ENCODE data around the gene EFTUD2. TPM values are rescaled to one million over a fixed set of nuclear protein-coding genes. Genes with fewer than 3 reads are reported as not detected.
"Not testable (repeated sequence)": the region's sequence is repeated elsewhere in the genome, so short reads cannot be mapped to it uniquely, and the experiment has no call there.

EFTUD2 gene
- 100 to 1,000 TPM in 1 of 4 donors, 10 to 100 TPM in 3; 62.5 to 131 (median 75.0) TPM for total RNA-seq

DNA sequence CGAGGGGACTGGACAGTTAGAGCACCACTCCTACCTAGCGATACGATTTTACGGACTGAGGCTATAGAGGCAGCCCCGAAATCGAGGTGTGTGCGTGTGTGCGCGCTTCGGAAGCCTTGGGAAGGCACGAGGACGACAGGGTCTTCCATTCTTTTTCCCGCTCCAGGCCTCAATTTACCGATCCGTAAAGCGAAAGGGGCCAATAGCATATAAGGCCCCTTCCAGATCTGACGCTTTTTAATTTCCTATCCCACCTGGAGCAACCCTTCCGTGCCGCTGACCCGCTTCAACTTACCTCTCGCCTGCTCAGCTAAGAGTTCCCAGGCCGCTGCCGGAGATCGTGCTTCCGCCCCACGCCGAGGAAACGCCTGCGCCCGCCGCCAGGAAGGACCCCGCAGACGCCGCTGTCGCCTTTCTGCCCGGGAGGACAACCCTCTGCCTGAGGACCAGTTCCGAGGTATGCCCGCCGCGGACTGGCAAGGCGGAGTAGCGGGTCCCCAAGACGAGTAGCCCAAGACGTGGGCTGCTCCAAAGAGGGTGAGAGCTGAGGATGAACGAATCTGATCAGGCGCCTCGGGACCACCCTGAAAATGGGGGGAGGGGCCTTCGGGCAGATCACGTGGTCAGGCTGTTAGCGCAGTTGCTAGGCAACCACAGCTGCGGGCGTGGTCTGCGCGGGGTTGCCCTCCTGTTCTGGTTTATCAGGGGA, at the start of gene EFTUD2:
Gene EFTUD2 (minus strand): TSS at position 372 of the 709 bp plus-strand sequence. CDS start 4,924 bp downstream, outside the sequence.
- DNase-seq (ENCODE audit: low spot score): peak; percentile 93
- peak; percentile 87 for ATAC-seq (ENCODE audit: low FRiP score)
- TF ChIP-seq, protein P1, sequence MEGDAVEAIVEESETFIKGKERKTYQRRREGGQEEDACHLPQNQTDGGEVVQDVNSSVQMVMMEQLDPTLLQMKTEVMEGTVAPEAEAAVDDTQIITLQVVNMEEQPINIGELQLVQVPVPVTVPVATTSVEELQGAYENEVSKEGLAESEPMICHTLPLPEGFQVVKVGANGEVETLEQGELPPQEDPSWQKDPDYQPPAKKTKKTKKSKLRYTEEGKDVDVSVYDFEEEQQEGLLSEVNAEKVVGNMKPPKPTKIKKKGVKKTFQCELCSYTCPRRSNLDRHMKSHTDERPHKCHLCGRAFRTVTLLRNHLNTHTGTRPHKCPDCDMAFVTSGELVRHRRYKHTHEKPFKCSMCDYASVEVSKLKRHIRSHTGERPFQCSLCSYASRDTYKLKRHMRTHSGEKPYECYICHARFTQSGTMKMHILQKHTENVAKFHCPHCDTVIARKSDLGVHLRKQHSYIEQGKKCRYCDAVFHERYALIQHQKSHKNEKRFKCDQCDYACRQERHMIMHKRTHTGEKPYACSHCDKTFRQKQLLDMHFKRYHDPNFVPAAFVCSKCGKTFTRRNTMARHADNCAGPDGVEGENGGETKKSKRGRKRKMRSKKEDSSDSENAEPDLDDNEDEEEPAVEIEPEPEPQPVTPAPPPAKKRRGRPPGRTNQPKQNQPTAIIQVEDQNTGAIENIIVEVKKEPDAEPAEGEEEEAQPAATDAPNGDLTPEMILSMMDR (IDR thresholded peaks at IDR 0.05): no peak

DNA sequence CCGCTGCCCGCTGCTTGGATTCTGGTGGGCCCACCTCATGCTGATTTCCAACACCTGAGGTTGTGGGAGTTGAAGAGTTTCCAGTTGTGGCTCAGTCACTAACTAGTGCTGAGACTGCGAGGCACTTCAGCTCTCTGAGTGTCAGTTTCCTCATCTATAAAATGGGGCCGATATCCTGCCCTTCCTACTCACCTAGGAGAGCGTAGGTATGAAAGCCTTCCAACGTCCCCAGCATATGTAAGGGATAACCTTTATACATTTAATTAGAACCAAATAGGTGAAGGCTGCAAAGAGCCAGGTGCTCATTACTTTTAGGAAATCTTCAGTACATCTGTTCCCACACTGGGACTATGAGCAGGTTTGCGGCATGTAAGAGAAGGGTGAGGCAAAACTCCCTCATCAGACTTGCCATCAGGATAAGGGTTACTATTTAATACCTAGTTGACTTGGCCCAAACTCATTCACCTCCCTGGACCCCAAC, 49.1 kb upstream of the EFTUD2 start:
- ATAC-seq (ENCODE audit: low FRiP score) (no peak), DNase-seq (ENCODE audit: low spot score) (no peak)
- TF ChIP-seq, protein P1 (IDR thresholded peaks at IDR 0.05): no peak

DNA sequence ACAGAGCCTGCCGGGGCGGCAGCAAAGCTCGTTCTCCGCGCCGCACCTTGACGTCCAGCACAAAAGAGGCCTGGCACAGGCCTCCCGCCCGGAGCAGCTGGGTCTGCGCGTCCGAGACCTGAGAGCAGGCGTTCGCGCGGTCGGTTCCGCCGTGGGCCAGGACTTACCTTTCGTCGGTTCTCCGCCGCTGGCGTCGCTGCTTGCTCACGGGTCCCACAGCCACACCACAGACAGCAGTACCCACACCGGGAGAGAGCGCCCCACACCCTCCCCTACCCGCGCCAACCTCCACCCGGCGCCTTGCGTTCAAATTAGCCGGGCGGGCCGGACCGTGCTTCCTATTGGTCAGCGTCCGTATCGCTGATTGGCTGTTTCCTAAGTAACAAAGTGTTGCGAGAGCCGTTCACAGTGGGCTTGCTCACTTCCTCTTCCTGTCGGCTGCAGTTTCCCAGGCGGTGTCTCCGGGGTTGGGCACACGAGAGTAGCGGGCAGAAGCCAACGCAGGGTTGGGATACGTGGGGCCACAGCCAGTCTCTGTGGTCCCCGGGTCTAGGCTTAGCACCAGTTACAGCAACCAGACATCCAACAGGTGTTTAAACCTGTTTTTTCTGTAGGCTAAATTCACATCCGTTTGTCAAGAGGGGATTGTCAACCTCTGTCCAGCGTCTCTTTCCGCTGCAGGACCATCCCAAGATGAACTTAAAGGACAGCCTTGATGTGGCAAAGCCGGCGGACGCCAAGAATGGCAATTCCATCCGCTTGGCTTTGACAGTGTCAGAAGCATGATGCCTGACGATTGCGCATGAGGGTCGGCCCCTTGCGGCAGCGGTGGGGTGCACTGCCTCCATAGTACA, 48.4 kb upstream of the EFTUD2 start, which contains the start of gene KIF18B:
Gene KIF18B (minus strand): TSS at position 313 of the 854 bp plus-strand sequence. CDS start 11,429 bp downstream, outside the sequence.
- ATAC-seq (ENCODE audit: low FRiP score) (peak; percentile 97), DNase-seq (ENCODE audit: low spot score) (peak; percentile 81)
- TF ChIP-seq, protein P1 (IDR thresholded peaks at IDR 0.05): no peak

DNA sequence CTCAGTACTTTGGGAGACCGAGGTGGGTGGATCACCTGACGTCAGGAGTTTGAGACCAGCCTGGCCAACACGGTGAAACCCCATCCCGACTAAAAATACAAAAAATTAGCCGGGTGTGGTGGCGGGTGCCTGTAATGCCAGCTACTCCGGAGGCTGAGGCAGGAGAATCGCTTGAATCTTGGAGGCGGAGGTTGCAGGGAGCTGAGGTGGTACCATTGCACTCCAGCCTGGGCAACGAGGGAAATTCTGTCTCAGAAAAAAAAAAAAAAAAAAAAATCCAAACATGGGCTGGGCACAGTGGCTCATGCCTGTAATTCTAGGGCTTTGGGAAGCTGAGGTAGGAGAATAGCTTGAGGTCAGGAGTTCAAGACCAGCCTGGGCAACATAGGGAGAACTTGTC, 46.4 kb upstream of the EFTUD2 start:
- not testable (repeated sequence) for ATAC-seq (ENCODE audit: low FRiP score); DNase-seq (ENCODE audit: low spot score)

DNA sequence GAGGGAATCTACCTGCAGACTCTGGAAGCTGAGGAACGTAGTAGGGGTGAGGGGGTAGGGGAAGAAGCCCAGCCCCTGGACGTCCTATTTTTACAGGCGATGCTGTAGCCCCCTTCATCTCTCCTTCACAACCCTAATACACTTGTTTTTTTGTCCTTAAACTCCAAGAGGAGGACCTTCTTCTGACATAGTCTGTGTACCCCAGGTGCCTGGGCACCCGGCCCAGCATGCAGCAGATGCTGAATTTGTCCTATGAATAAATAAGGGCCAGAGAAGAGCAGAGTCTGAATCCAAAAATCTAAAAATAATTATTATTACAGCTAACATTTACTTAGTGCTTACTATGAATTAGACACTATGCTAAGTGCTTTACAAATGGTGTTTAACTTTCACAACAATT, 43.2 kb upstream of the EFTUD2 start:
- no peak for ATAC-seq (ENCODE audit: low FRiP score)
- TF ChIP-seq, protein P1 (IDR thresholded peaks at IDR 0.05): no peak
- DNase-seq (ENCODE audit: low spot score): no peak

DNA sequence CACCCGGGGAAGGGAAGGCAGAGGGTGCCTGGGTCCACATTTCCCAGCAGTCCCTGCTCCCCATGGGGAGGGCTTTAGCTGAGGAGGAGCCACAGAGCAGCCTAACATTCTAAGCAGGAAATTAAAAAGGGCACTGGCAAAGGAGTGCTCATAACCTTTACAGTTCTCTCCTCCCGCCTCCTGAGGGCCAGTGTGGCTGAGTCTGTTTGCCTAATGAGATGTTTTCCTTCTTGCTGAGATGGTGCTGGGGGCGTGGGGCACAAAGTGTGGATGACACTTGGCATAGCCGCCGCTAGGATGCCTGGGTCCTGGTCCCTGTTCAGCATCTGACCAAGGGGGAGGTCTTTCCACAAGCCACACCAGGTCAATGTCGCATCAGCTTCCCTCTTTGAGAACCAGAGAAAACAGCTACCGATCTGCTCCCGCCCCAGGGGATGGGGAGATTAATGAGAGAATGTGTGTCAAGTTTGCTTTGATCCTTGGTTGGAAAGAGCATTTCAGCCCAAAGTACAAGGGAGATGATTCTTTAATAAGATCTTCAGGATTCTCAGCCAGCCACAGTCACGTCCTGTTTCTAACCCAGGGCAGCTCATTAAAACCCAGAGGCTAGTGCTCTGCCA, 42.6 kb upstream of the EFTUD2 start:
- ATAC-seq (ENCODE audit: low FRiP score) (no peak), DNase-seq (ENCODE audit: low spot score) (no peak)
- TF ChIP-seq, protein P1 (IDR thresholded peaks at IDR 0.05): no peak

DNA sequence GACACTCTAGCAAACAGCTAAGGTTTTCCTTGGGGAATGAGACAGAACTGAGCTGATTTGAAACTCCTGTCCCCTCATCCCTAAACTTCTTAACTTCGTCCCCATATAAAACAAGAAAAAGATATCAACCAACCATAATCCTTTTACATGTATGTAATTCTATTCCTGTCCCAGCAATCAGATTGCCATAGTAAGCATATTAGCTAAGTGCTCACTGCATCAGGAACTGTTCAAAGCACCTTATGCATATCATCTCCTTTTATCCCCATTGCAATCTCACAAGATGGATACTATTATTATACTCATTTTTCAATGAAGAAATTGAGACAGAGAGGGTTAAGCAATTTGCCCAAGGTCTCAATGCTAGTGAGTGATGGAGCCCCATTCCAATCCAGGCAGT, 41.5 kb upstream of the EFTUD2 start:
- no peak for ATAC-seq (ENCODE audit: low FRiP score)
- TF ChIP-seq, protein P1 (IDR thresholded peaks at IDR 0.05): no peak
- no peak for DNase-seq (ENCODE audit: low spot score)
